NCI-H345 treated with DMSO at 0.1 percent for 48 hours (cell line): Measurements from ENCODE around the gene AKAP7.

Experiments
- DNase-seq: peaks from one replicate; lab custom pipeline; 2025; ENCODE audit not compliant: unreplicated experiment; lab: John Stamatoyannopoulos, UW

The AKAP7 gene

GRCh38 chr6:131134220-131134979 lies 867 bp upstream of the AKAP7 start:
- no peak for DNase-seq

- DNase-seq = no peak
Observed at GRCh38 chr6:131134980-131135243, 355 bp upstream of the AKAP7 start.

- DNase-seq = no peak
Observed at GRCh38 chr6:131136021-131136786, 937 bp downstream of the AKAP7 start.

- DNase-seq = no peak
Observed at GRCh38 chr6:131139599-131139998, 4.3 kb downstream of the AKAP7 start.

- DNase-seq = no peak
Observed at GRCh38 chr6:131143319-131143718, 8.1 kb downstream of the AKAP7 start.

- DNase-seq = no peak
Observed at GRCh38 chr6:131146865-131147264, 11.6 kb downstream of the AKAP7 start.

- no peak for DNase-seq
Observed at GRCh38 chr6:131156411-131156810, 21.1 kb downstream of the AKAP7 start.

- no peak for DNase-seq
Observed at GRCh38 chr6:131159578-131159977, 24.3 kb downstream of the AKAP7 start.

GRCh38 chr6:131160254-131160758 lies 25.0 kb downstream of the AKAP7 start:
- DNase-seq = no peak

GRCh38 chr6:131161987-131162386 lies 26.7 kb downstream of the AKAP7 start:
- DNase-seq = no peak

GRCh38 chr6:131163886-131164285 lies 28.6 kb downstream of the AKAP7 start:
- DNase-seq = no peak

- no peak for DNase-seq
Observed at GRCh38 chr6:131164506-131164905, 29.2 kb downstream of the AKAP7 start.

GRCh38 chr6:131167773-131168172 lies 32.5 kb downstream of the AKAP7 start:
- DNase-seq = no peak

GRCh38 chr6:131169613-131170012 lies 34.3 kb downstream of the AKAP7 start:
- no peak for DNase-seq

- no peak for DNase-seq
Observed at GRCh38 chr6:131172222-131172621, 37.0 kb downstream of the AKAP7 start.

GRCh38 chr6:131173680-131174079 lies 38.4 kb downstream of the AKAP7 start:
- no peak for DNase-seq

- DNase-seq = no peak
Observed at GRCh38 chr6:131175564-131175963, 40.3 kb downstream of the AKAP7 start.

GRCh38 chr6:131177996-131178395 lies 42.7 kb downstream of the AKAP7 start:
- DNase-seq = no peak

GRCh38 chr6:131182991-131183425 lies 47.7 kb downstream of the AKAP7 start:
- DNase-seq = no peak

- no peak for DNase-seq
Observed at GRCh38 chr6:131183427-131184095, 48.3 kb downstream of the AKAP7 start.

GRCh38 chr6:131191590-131191989 lies 56.3 kb downstream of the AKAP7 start:
- no peak for DNase-seq

- DNase-seq = no peak
Observed at GRCh38 chr6:131197716-131198115, 62.4 kb downstream of the AKAP7 start.
